CD4-positive, CD25-positive, alpha-beta regulatory T cell (primary cell): Measurements from ENCODE around the gene PLCG2. TPM values are rescaled to one million over a fixed set of nuclear protein-coding genes. Genes with fewer than 3 reads are reported as not detected.
"Not testable (repeated sequence)": the region's sequence is repeated elsewhere in the genome, so short reads cannot be mapped to it uniquely, and the experiment has no call there.

Experiments used
- ATAC-seq, 2 donors: fragments of 150-1000 bp; cut with Tn5 transposase; one replicate each; pipeline ENCODE4 v1.10.0; 2021; ENCODE audit warnings: low read depth in 2 of 2, moderate number of reproducible peaks in 2 of 2, moderate library complexity in 1 of 2
- DNase-seq, 3 donors: peaks; one replicate each; pipeline versions ENCODE4 v3.0.0 to v3.0.0-alpha.2; 2012 to 2022; ENCODE audit warnings: mixed read lengths in 1 of 3
- H3K27ac ChIP-seq: one replicate; pipeline ENCODE4 v1.7.0; 2013; ENCODE audit warnings: mild to moderate bottlenecking, low read length; ENCODE audit not compliant: insufficient read depth, poor library complexity, severe bottlenecking
- H3K27me3 ChIP-seq: one replicate; pipeline ENCODE4 v1.7.0; 2013; ENCODE audit warnings: low read length; ENCODE audit not compliant: control insufficient read depth, insufficient read depth
- H3K36me3 ChIP-seq: one replicate; pipeline ENCODE4 v1.7.0; 2013; ENCODE audit warnings: mild to moderate bottlenecking, low read length, moderate library complexity; ENCODE audit not compliant: control insufficient read depth, insufficient read depth
- H3K4me1 ChIP-seq: 2 replicates; pipeline ENCODE4 v1.7.0; 2013; ENCODE audit warnings: mild to moderate bottlenecking, low read length; ENCODE audit not compliant: insufficient read depth, control insufficient read depth, poor library complexity, severe bottlenecking
- H3K4me3 ChIP-seq: one replicate; pipeline ENCODE4 v1.7.0; 2013; ENCODE audit warnings: low read depth, mild to moderate bottlenecking, low read length, moderate library complexity
- H3K9me3 ChIP-seq, 2 experiments: 1 replicate in 1 of 2; 2 replicates in 1 of 2; pipeline ENCODE4 v1.7.0; 2013; ENCODE audit warnings: low read length in 2 of 2, mild to moderate bottlenecking in 1 of 2, moderate library complexity in 1 of 2; ENCODE audit not compliant: control insufficient read depth in 2 of 2
- H3K27ac Mint-ChIP-seq, 3 donors: one replicate each; pipeline ENCODE4 v1.8.0; 2020 to 2022; ENCODE audit warnings: mild to moderate bottlenecking in 3 of 3, mixed read lengths in 3 of 3, moderate library complexity in 2 of 3
- H3K27me3 Mint-ChIP-seq: one replicate; pipeline ENCODE4 v1.8.0; 2022; ENCODE audit warnings: mild to moderate bottlenecking, mixed read lengths
- H3K36me3 Mint-ChIP-seq: one replicate; pipeline ENCODE4 v1.8.0; 2020; ENCODE audit warnings: mixed read lengths
- H3K4me1 Mint-ChIP-seq, 4 donors: one replicate each; pipeline ENCODE4 v1.8.0; 2020 to 2022; ENCODE audit warnings: mixed read lengths in 4 of 4, mild to moderate bottlenecking in 1 of 4
- H3K4me3 Mint-ChIP-seq, 4 donors: one replicate each; pipeline ENCODE4 v1.8.0; 2020 to 2022; ENCODE audit warnings: mild to moderate bottlenecking in 4 of 4, mixed read lengths in 4 of 4, moderate library complexity in 3 of 4
- H3K9me3 Mint-ChIP-seq, 7 donors: one replicate each; pipeline ENCODE4 v1.8.0; 2020 to 2022; ENCODE audit warnings: mixed read lengths in 7 of 7, mild to moderate bottlenecking in 3 of 7, moderate library complexity in 2 of 7
- polyA plus RNA-seq, 4 donors: library from polyadenylated mRNA; unstranded; fragments of 300-500 nt; fragmentation: Illumina TruSeq; gene quantifications; one replicate each; pipeline ENCODE4 v1.2.3, GENCODE V29; 2021
- total RNA-seq: library from RNA; stranded (reverse); gene quantifications from one replicate; pipeline ENCODE4 v1.2.3, GENCODE V29; 2022

Gene PLCG2
- total and polyA plus RNA-seq, 5 donors from 2014 or later = 0.59 to 3.8 (median 1.3) TPM; not detected in 1

DNA sequence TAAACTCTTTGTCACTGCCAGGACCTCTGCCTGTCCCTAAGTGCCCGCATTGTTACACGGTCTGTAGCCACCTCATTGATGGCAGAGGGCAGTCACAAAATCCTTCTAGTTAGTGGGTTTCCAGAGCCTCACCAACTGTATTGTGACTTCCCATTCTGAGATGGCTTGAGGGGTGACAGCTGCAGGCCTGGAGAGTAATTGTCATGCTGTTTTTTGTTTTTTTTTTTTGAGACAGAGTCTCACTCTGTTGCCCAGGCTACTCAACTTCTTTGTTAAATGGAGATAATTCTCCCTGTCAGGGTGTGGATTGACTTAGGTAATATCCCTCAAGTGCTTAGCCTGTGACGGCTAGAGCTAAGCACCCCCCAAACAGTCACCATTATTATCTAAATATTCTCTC lies 154.3 kb downstream of the PLCG2 start:
- no peak overlapping the region for H3K4me3 Mint-ChIP-seq
- H3K27ac Mint-ChIP-seq = no peak overlapping the region
- H3K9me3 ChIP-seq = no peaks in the 10 kb centered on the region
- DNase-seq = no peak
- no peaks in the 10 kb centered on the region for H3K4me1 ChIP-seq
- no peaks in the 10 kb centered on the region for H3K27me3 ChIP-seq
- H3K4me1 Mint-ChIP-seq = no peaks in the 10 kb centered on the region
- no peaks in the 10 kb centered on the region for H3K9me3 Mint-ChIP-seq
- ATAC-seq = no peak
- H3K27me3 Mint-ChIP-seq = no peaks in the 10 kb centered on the region
- H3K36me3 ChIP-seq = no peaks in the 10 kb centered on the region
- no peak overlapping the region for H3K4me3 ChIP-seq
- no peaks in the 10 kb centered on the region for H3K36me3 Mint-ChIP-seq
- no peak overlapping the region for H3K27ac ChIP-seq

DNA sequence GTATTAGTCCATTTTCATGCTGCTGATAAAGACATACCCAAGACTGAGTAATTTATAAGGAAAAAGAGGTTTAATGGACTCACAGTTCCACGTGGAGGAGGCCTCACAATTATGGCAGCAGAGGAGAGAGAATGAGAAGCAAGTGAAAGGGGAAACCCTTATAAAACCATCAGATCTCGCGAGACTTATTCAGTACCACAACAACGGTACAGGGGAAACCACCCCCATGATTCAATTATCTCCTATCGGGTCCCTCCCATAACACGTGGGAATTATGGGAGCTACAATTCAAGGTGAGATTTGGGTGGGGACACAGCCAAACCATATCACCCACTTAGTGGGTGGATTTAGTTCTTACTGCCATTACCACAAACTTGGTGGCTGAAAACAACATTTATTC lies 155.6 kb downstream of the PLCG2 start:
- not testable (repeated sequence) for H3K4me3 Mint-ChIP-seq, H3K4me1 ChIP-seq, ATAC-seq, H3K27ac ChIP-seq, H3K4me1 Mint-ChIP-seq, H3K9me3 Mint-ChIP-seq, H3K9me3 ChIP-seq, DNase-seq, H3K27me3 Mint-ChIP-seq, H3K36me3 ChIP-seq, H3K27ac Mint-ChIP-seq, H3K36me3 Mint-ChIP-seq, H3K27me3 ChIP-seq, H3K4me3 ChIP-seq

GRCh38 chr16:81936209-81937000 lies 157.3 kb downstream of the PLCG2 start:
- H3K4me1 Mint-ChIP-seq = no peaks in the 10 kb centered on the region
- H3K36me3 ChIP-seq = no peaks in the 10 kb centered on the region

DNA sequence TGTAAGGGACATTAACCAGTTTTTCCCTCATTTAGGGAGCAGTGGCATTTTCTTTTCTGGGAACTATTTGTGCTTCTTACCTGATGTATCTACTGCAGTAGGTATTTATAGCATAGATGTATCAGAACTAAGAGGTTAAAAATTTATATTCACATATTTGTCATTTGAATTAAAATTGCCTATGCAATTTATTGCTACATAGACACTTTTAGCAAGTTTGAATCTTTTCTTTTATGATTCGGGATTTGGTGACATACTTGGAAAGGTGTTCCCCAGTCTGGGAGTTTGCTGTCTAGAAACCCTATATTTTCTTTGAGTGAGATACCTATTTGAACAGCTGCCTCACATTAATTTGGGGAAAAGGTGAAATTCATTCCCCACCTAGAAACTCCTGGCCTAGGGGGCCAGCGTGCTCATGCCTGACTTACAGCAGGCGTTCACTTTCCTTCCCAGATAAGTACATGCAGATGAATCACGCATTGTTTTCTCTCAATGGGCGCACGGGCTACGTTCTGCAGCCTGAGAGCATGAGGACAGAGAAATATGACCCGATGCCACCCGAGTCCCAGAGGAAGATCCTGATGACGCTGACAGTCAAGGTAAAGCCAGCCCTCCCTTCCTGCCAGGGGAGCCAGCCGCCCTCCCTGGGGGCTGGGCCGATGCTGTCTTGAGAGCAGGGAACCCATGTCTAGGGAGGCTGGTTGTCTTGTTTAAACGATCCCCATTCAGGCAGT lies 158.4 kb downstream of the PLCG2 start:
- Histone ChIP-seq H3K27me3 (no peaks in the 10 kb centered on the region), H3K4me1 (no peaks in the 10 kb centered on the region), H3K9me3 (no peaks in the 10 kb centered on the region), H3K27ac (no peak overlapping the region), H3K4me3 (no peak overlapping the region), H3K36me3 (no peaks in the 10 kb centered on the region)
- Mint-ChIP-seq H3K9me3 (no peaks in the 10 kb centered on the region), H3K27me3 (peaks cover 5% of the 10 kb centered on the region), H3K4me3 (no peak overlapping the region), H3K4me1 (no peaks in the 10 kb centered on the region), H3K36me3 (no peaks in the 10 kb centered on the region), H3K27ac (no peak overlapping the region)
- no peak for DNase-seq
- no peak for ATAC-seq

More at GRCh38 chr16:81936209-81937000, 157.3 kb downstream of the PLCG2 start:
- Histone ChIP-seq H3K27ac (no peak overlapping the region), H3K27me3 (no peaks in the 10 kb centered on the region), H3K4me3 (no peak overlapping the region), H3K4me1 (no peaks in the 10 kb centered on the region), H3K9me3 (no peaks in the 10 kb centered on the region)
- no peak for DNase-seq
- Mint-ChIP-seq H3K27ac (no peak overlapping the region), H3K4me3 (no peak overlapping the region), H3K9me3 (no peaks in the 10 kb centered on the region), H3K27me3 (peaks cover 5% of the 10 kb centered on the region), H3K36me3 (no peaks in the 10 kb centered on the region)
- ATAC-seq = no peak

- no peaks in the 10 kb centered on the region for H3K9me3 Mint-ChIP-seq
- no peak for ATAC-seq
- H3K27me3 Mint-ChIP-seq = peaks cover 5% of the 10 kb centered on the region
- Histone ChIP-seq H3K27me3 (no peaks in the 10 kb centered on the region), H3K27ac (no peak overlapping the region), H3K9me3 (no peaks in the 10 kb centered on the region), H3K4me3 (no peak overlapping the region), H3K36me3 (no peaks in the 10 kb centered on the region), H3K4me1 (no peaks in the 10 kb centered on the region)
- no peaks in the 10 kb centered on the region for H3K36me3 Mint-ChIP-seq
- no peaks in the 10 kb centered on the region for H3K4me1 Mint-ChIP-seq
- no peak overlapping the region for H3K27ac Mint-ChIP-seq
- no peak overlapping the region for H3K4me3 Mint-ChIP-seq
- DNase-seq = no peak
Measured at GRCh38 chr16:81938326-81939163, 159.5 kb downstream of the PLCG2 start.

- H3K36me3 Mint-ChIP-seq = no peaks in the 10 kb centered on the region
- DNase-seq (no peak), ATAC-seq (no peak)
- H3K9me3 Mint-ChIP-seq = no peaks in the 10 kb centered on the region
- peaks cover 5% of the 10 kb centered on the region for H3K27me3 Mint-ChIP-seq
- no peak overlapping the region for H3K4me3 Mint-ChIP-seq
- Histone ChIP-seq H3K27ac (no peak overlapping the region), H3K36me3 (no peaks in the 10 kb centered on the region), H3K9me3 (no peaks in the 10 kb centered on the region), H3K4me1 (no peaks in the 10 kb centered on the region), H3K4me3 (no peak overlapping the region), H3K27me3 (no peaks in the 10 kb centered on the region)
- H3K4me1 Mint-ChIP-seq = no peaks in the 10 kb centered on the region
- H3K27ac Mint-ChIP-seq = no peak overlapping the region
Measured at GRCh38 chr16:81939164-81940056, 160.3 kb downstream of the PLCG2 start.
